Left lung (tissue), 10 donors: ENCODE data around the gene GRIFIN. TPM values are rescaled to one million over a fixed set of nuclear protein-coding genes. Genes with fewer than 3 reads are reported as not detected.
A peak's percentile ranks its signal among the peaks of the same experiment; 100 is the strongest.

ENCODE experiments used
- ATAC-seq: fragments of 200-7000 bp; cut with Tn5 transposase; one replicate; pipeline ENCODE4 v1.9.1; 2020; ENCODE audit warnings: moderate library complexity
- DNase-seq, 4 donors: peaks; one replicate each; pipeline ENCODE4 v3.0.0-alpha.2; 2013 to 2020
- H3K27ac ChIP-seq, 2 donors: fragments of 200-600 bp; sonication (generic) in 1 of 2; one replicate each; pipeline versions ENCODE4 v1.5.0 to v1.8.0; 2020 to 2021
- H3K27me3 ChIP-seq, 2 donors: fragments of 200-600 bp; sonication (generic) in 1 of 2; one replicate each; pipeline versions ENCODE4 v1.5.0 to v1.8.0; 2020 to 2021
- H3K36me3 ChIP-seq, 2 donors: fragments of 200-600 bp; sonication (generic) in 1 of 2; one replicate each; pipeline versions ENCODE4 v1.5.0 to v1.8.0; 2020 to 2021
- H3K4me1 ChIP-seq, 2 donors: fragments of 200-600 bp; one replicate each; pipeline ENCODE4 v1.8.0; 2021
- H3K4me3 ChIP-seq, 2 donors: fragments of 200-600 bp; sonication (generic) in 1 of 2; one replicate each; pipeline versions ENCODE4 v1.5.0 to v1.8.0; 2020 to 2021; ENCODE audit warnings: mild to moderate bottlenecking in 1 of 2
- H3K9me3 ChIP-seq, 2 donors: fragments of 200-600 bp; sonication (generic) in 1 of 2; one replicate each; pipeline versions ENCODE4 v1.5.0 to v1.8.0; 2020 to 2021
- CTCF ChIP-seq, 2 donors: fragments of 200-600 bp; sonication (generic) in 1 of 2; IDR thresholded peaks; one replicate each; pipeline versions ENCODE4 v1.5.0 to v1.8.0; 2021; ENCODE audit warnings: antibody characterized with exemption in 2 of 2
- intact Hi-C, 2 donors: fragments of 100-400 bp; cut with DNase I; formaldehyde crosslinking; loops; one replicate each; pipeline versions ENCODE4 v1.11.2 to v1.14.2; 2022
- polyA plus RNA-seq, 6 donors: library from polyadenylated mRNA; unstranded; fragments of 120-200 nt; gene quantifications; one replicate each; pipeline ENCODE4 v1.2.1, GENCODE V29; 2013; ENCODE audit not compliant: insufficient read length in 6 of 6
- total RNA-seq, 2 donors: library from RNA; stranded (reverse); fragmentation: NEBNext Ultra II Directional; extraction: Animal tissue kit (Norgen Biotek cat#: 25700); gene quantifications; one replicate each; pipeline ENCODE4 v1.2.1, GENCODE V29; 2021
- donor health status: DM: no; HTN: yes; CAD: no.
- donor health status: DM: no; HTN: no; CAD: no.

The GRIFIN gene
- total and polyA plus RNA-seq, 8 donors: 0.22 to 0.31 (median 0.26) TPM; not detected in 5

DNA sequence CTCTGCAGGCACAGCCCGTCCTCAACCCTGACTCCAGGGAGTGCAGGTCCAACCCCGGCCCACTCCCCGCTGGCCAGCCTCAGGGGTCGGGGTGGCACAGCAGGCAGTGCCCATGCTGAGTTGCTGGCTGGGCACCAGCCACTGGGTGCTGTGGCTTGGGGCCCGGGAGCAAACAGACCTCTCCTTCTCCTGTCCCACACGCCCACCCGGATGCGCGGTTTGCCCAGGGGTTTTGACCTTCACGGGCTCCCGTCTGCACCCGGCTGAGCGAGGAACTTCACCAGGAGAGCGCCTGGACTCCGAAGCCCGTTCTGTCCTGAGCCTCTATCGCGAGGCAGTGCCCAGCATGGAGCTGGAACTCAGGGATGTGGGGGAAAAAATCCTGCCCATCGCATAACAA is 2.6 kb upstream of the GRIFIN start:
- intact Hi-C loops: loop anchor here in 1 of 2 donors (10.0 kb wide), 1 partner anchor 86 kb away; no protein-coding TSS in a partner anchor
- H3K27ac ChIP-seq: no peak overlapping the region
- peaks cover 11 to 21% of the 10 kb centered on the region in 2 donors for H3K4me1 ChIP-seq
- peaks cover 0 to 31% of the 10 kb centered on the region in 2 donors for H3K27me3 ChIP-seq
- no peaks in the 10 kb centered on the region for H3K36me3 ChIP-seq
- ATAC-seq (peak; percentile 4), DNase-seq (peak in 1 of 4 donors; percentile 76)
- H3K4me3 ChIP-seq: no peak overlapping the region
- TF ChIP-seq CTCF (IDR thresholded peaks at IDR 0.05): no peak
- peaks cover 0 to 9% of the 10 kb centered on the region in 2 donors for H3K9me3 ChIP-seq

- Histone ChIP-seq H3K27ac (no peak overlapping the region), H3K4me3 (no peak overlapping the region), H3K4me1 (peaks cover 11 to 21% of the 10 kb centered on the region in 2 donors), H3K36me3 (no peaks in the 10 kb centered on the region), H3K9me3 (peaks cover 0 to 9% of the 10 kb centered on the region in 2 donors), H3K27me3 (peaks cover 0 to 31% of the 10 kb centered on the region in 2 donors)
- TF ChIP-seq CTCF (IDR thresholded peaks at IDR 0.05): no peak
- ATAC-seq: peak; percentile 80
- intact Hi-C loops: loop anchor here in 1 of 2 donors (10.0 kb wide), 1 partner anchor 86 kb away; no protein-coding TSS in a partner anchor
- peak in 2 of 4 donors; percentile 47 to 71 for DNase-seq
Observed at GRCh38 chr7:2478399-2478785, 2.2 kb upstream of the GRIFIN start.

- peak in 3 of 4 donors; percentile 61 to 93 (median 63) for DNase-seq
- no peaks in the 10 kb centered on the region for H3K36me3 ChIP-seq
- peak; percentile 92 for ATAC-seq
- intact Hi-C loops: loop anchor here in 1 of 2 donors (10.0 kb wide), 1 partner anchor 87 kb away; no protein-coding TSS in a partner anchor
- TF ChIP-seq CTCF (IDR thresholded peaks at IDR 0.05): peak; percentile 57 to 90
- no peak overlapping the region for H3K27ac ChIP-seq
- H3K27me3 ChIP-seq: peaks cover 0 to 31% of the 10 kb centered on the region in 2 donors
- H3K9me3 ChIP-seq: peaks cover 0 to 3% of the 10 kb centered on the region in 2 donors
- H3K4me3 ChIP-seq: no peak overlapping the region
- H3K4me1 ChIP-seq: peaks cover 11 to 21% of the 10 kb centered on the region in 2 donors
Observed at GRCh38 chr7:2477447-2478398, 1.5 kb upstream of the GRIFIN start.

DNA sequence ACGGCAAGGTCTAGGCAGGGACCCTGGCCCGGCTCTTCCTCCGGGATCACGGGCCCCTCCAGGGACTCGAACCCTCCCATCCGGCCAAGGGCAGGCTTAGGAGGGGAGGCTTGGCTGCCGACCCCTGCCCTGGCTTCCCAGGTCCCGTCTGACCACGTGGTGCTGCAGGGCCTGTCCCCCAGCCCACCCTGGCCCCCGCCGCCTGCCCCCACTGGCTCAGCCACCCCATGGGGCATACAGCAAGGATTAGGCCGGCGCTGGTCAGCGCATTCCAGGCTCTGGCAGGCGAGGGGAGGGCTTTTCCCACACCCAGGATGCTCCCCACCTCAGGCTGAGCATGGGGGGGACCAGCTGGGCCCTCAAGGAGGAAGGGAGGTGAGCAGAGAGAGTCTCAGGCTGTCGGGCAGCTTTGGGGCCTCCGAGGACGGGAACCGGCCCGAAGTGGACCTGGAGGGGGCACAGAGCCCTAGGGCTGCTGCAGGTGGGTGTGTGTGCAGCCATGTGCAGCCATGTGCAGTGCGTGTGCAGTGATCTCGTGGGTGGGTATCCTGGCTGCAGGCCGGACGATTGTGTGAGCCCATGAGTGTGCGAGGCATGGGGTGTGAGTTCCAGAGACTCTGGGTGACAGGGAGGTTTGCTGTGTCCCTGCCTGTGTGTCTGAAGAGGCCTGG is 713 bp upstream of the GRIFIN start:
- no peak for TF ChIP-seq CTCF (IDR thresholded peaks at IDR 0.05)
- no peak for ATAC-seq
- H3K36me3 ChIP-seq: no peaks in the 10 kb centered on the region
- H3K4me3 ChIP-seq: no peak overlapping the region
- H3K27me3 ChIP-seq: peaks cover 0 to 31% of the 10 kb centered on the region in 2 donors
- no peak overlapping the region for H3K27ac ChIP-seq
- DNase-seq: peak in 1 of 4 donors; percentile 75
- H3K9me3 ChIP-seq: no peaks in the 10 kb centered on the region
- intact Hi-C loops: loop anchor here in 1 of 2 donors (10.0 kb wide), 1 partner anchor 88 kb away; no protein-coding TSS in a partner anchor
- peaks cover 11 to 21% of the 10 kb centered on the region in 2 donors for H3K4me1 ChIP-seq
